GM18520 (cell line): Measurements from ENCODE around the gene GNB1L.

Source experiments
- ATAC-seq: cut with Tn5 transposase; IDR thresholded peaks from one replicate; pipeline ENCODE4 v1.9.1; 2021; ENCODE audit not compliant: unreplicated experiment

GNB1L gene

GRCh38 chr22:19864538-19865106, 9.9 kb upstream of the GNB1L start:
- ATAC-seq, result no peak

GRCh38 chr22:19863571-19863970, 8.9 kb upstream of the GNB1L start:
- no peak for ATAC-seq

- no peak for ATAC-seq
These were observed 8.1 kb upstream of the GNB1L start for GRCh38 chr22:19862619-19863246.

GRCh38 chr22:19859861-19860510, 5.3 kb upstream of the GNB1L start:
- ATAC-seq, result no peak

- no peak for ATAC-seq
These were observed 2.7 kb upstream of the GNB1L start for GRCh38 chr22:19857382-19857781.

- no peak for ATAC-seq
These were observed 1.1 kb upstream of the GNB1L start for GRCh38 chr22:19855504-19856409.

- ATAC-seq, result no peak
These were observed 546 bp downstream of the GNB1L start for GRCh38 chr22:19853879-19854777.

GRCh38 chr22:19853058-19853878, 1.4 kb downstream of the GNB1L start:
- no peak for ATAC-seq

- ATAC-seq, result no peak
These were observed 2.4 kb downstream of the GNB1L start for GRCh38 chr22:19852177-19852781.

- no peak for ATAC-seq
These were observed 3.1 kb downstream of the GNB1L start for GRCh38 chr22:19851291-19852176.

GRCh38 chr22:19850763-19851109, 3.9 kb downstream of the GNB1L start:
- no peak for ATAC-seq

- ATAC-seq, result no peak
These were observed 4.6 kb downstream of the GNB1L start for GRCh38 chr22:19849835-19850762.

GRCh38 chr22:19848298-19849224, 6.1 kb downstream of the GNB1L start:
- ATAC-seq, result no peak

GRCh38 chr22:19847345-19847632, 7.4 kb downstream of the GNB1L start:
- no peak for ATAC-seq

- no peak for ATAC-seq
These were observed 7.9 kb downstream of the GNB1L start for GRCh38 chr22:19846620-19847344.
